ENCODE results near the gene SLC6A14.

SLC6A14 gene

GRCh38 chrX:116427978-116428377, 8.4 kb upstream of the SLC6A14 start:
- TF ChIP-seq CTCF (IDR thresholded peaks at IDR 0.05; ENCODE audit: low read length, missing control alignments), result no peak
- no peak overlapping the region for H3K4me3 ChIP-seq (replicated peaks; ENCODE audit: low read depth, low read length)
- no peak for DNase-seq (ENCODE audit: low read depth)

- H3K4me3 ChIP-seq (replicated peaks; ENCODE audit: low read depth, low read length), result no peak overlapping the region
- TF ChIP-seq CTCF (IDR thresholded peaks at IDR 0.05; ENCODE audit: low read length, missing control alignments), result no peak
- DNase-seq (ENCODE audit: low read depth), result no peak
These were observed 809 bp upstream of the SLC6A14 start for GRCh38 chrX:116435597-116435996.

- H3K4me3 ChIP-seq (replicated peaks; ENCODE audit: low read depth, low read length), result no peak overlapping the region
- DNase-seq (ENCODE audit: low read depth), result peak; percentile 6
- no peak for TF ChIP-seq CTCF (IDR thresholded peaks at IDR 0.05; ENCODE audit: low read length, missing control alignments)
These were observed 12.8 kb downstream of the SLC6A14 start for GRCh38 chrX:116449156-116449555.

- H3K4me3 ChIP-seq (replicated peaks; ENCODE audit: low read depth, low read length), result no peak within 1 kb of the TSS
- DNase-seq (ENCODE audit: low read depth), result no peak
- TF ChIP-seq CTCF (IDR thresholded peaks at IDR 0.05; ENCODE audit: low read length, missing control alignments), result no peak
These were observed 26.4 kb downstream of the SLC6A14 start, which contains the start of gene CT83 for GRCh38 chrX:116462822-116463221. CT83 (minus strand) TSS chrX:116462976; CDS start chrX:116462856, 120 bp downstream.

- H3K4me3 ChIP-seq (replicated peaks; ENCODE audit: low read depth, low read length), result no peak overlapping the region
- TF ChIP-seq CTCF (IDR thresholded peaks at IDR 0.05; ENCODE audit: low read length, missing control alignments), result no peak
- no peak for DNase-seq (ENCODE audit: low read depth)
These were observed 43.7 kb downstream of the SLC6A14 start for GRCh38 chrX:116480059-116480458.

- DNase-seq (ENCODE audit: low read depth), result peak; percentile 3
- TF ChIP-seq CTCF (IDR thresholded peaks at IDR 0.05; ENCODE audit: low read length, missing control alignments), result peak; percentile 16
These were observed 53.7 kb downstream of the SLC6A14 start for GRCh38 chrX:116490104-116490503.

GRCh38 chrX:116493271-116493670, 56.9 kb downstream of the SLC6A14 start:
- H3K4me3 ChIP-seq (replicated peaks; ENCODE audit: low read depth, low read length), result no peak overlapping the region
- TF ChIP-seq CTCF (IDR thresholded peaks at IDR 0.05; ENCODE audit: low read length, missing control alignments), result no peak
- DNase-seq (ENCODE audit: low read depth), result no peak

More at GRCh38 chrX:116490104-116490503, 53.7 kb downstream of the SLC6A14 start:
- H3K4me3 ChIP-seq (replicated peaks; ENCODE audit: low read depth, low read length), result no peak overlapping the region

Measured in fibroblast of pulmonary artery (primary cell).